NB4 (cell line): ENCODE measurements around the gene CFAP299.
"Not testable (repeated sequence)": the region's sequence is repeated elsewhere in the genome, so short reads cannot be mapped to it uniquely, and the experiment has no call there.

Experiments
- DNase-seq: peaks from one replicate; pipeline ENCODE4 v3.0.0; 2010; ENCODE audit warnings: low read depth
- H3K4me3 ChIP-seq: one replicate; pipeline ENCODE4 v1.5.1; 2011; ENCODE audit warnings: mild to moderate bottlenecking, low read depth, low read length, moderate library complexity
- CTCF ChIP-seq: IDR thresholded peaks from one replicate; pipeline ENCODE4 v1.5.1; 2012; ENCODE audit warnings: low read depth, low read length
- MYC ChIP-seq: IDR thresholded peaks from 2 replicates; pipeline ENCODE4 v1.6.1; 2011; ENCODE audit warnings: low read depth, low read length
- POLR2A ChIP-seq: IDR thresholded peaks from 2 replicates; pipeline ENCODE4 v1.6.1; 2011; ENCODE audit warnings: mild to moderate bottlenecking; ENCODE audit not compliant: insufficient read length; ENCODE audit errors: extremely low read depth
- TF ChIP-seq, protein P1 (sequence below): IDR thresholded peaks from 2 replicates; pipeline ENCODE4 v1.6.1; 2011; ENCODE audit warnings: low read depth, low read length

The CFAP299 gene

GRCh38 chr4:80790152-80790551, 454.6 kb downstream of the CFAP299 start:
- no peak for TF ChIP-seq MYC
- TF ChIP-seq, protein P1, sequence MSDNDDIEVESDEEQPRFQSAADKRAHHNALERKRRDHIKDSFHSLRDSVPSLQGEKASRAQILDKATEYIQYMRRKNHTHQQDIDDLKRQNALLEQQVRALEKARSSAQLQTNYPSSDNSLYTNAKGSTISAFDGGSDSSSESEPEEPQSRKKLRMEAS = no peak
- no peak for TF ChIP-seq CTCF
- no peak for DNase-seq
- H3K4me3 ChIP-seq = no peak overlapping the region

GRCh38 chr4:80793660-80794059, 458.1 kb downstream of the CFAP299 start:
- H3K4me3 ChIP-seq, DNase-seq: not testable (repeated sequence)

DNA sequence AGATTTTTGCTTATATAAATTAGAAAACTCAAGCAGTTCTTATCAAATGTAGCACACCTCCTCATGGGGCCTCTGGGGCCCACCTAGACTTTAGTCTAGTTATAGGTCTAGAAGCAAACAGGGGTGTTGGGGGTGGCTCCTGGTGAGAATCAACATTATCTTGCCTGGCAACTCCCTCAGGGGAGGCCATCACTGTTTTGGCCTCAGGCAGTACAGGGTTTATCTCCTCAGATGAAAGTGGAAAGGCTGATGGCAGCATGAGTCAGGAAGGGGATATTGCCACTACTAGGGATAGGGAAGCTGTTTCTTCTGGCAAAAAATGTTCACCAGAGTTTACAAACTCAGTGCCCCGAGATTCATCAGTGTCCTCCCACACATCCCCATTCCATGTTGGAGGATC, 462.6 kb downstream of the CFAP299 start:
- no peak overlapping the region for H3K4me3 ChIP-seq
- TF ChIP-seq MYC (no peak), CTCF (no peak), POLR2A (no peak)
- TF ChIP-seq, protein P1 = no peak
- DNase-seq = no peak

- DNase-seq = peak; percentile 2
- not testable (repeated sequence) for H3K4me3 ChIP-seq
Measured at GRCh38 chr4:80800719-80801118, 465.2 kb downstream of the CFAP299 start.

GRCh38 chr4:80803337-80803736, 467.8 kb downstream of the CFAP299 start:
- H3K4me3 ChIP-seq = no peak overlapping the region
- TF ChIP-seq CTCF = no peak
- no peak for TF ChIP-seq MYC
- TF ChIP-seq POLR2A = no peak
- TF ChIP-seq, protein P1 = no peak
- no peak for DNase-seq

DNA sequence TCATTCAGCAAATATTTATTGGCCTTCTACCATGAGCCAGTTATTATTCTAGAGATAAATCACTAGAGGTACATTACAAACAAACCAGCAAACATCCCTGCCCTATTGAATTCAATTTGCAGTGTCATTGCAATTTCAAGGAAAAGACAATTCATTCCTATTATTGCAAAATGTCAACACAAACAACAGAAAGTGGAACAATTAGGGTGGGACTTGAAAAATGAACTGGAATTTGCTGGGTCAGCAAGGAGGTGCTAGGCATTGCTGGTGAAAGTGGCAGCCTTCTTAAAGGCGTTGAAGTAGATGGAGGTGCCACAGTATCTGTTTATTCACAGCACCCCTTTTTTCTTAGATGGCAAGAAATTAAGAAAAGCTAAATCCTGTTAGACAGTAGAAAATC, 470.9 kb downstream of the CFAP299 start:
- H3K4me3 ChIP-seq = no peak overlapping the region
- TF ChIP-seq MYC (no peak), POLR2A (no peak), CTCF (no peak)
- TF ChIP-seq, protein P1 = no peak
- no peak for DNase-seq

GRCh38 chr4:80809039-80809729, 473.7 kb downstream of the CFAP299 start:
- no peak overlapping the region for H3K4me3 ChIP-seq
- no peak for DNase-seq
- TF ChIP-seq MYC (no peak), POLR2A (no peak), CTCF (no peak)
- TF ChIP-seq, protein P1 = no peak
